HepG2 (cell line): ENCODE data around the gene CPT1A. TPM values are rescaled to one million over a fixed set of nuclear protein-coding genes. Genes with fewer than 3 reads are reported as not detected.

Experiments
- ATAC-seq: fragments of 200-7000 bp; cut with Tn5 transposase; 3 replicates; pipeline ENCODE4 v1.9.1; 2020; ENCODE audit warnings: mild to moderate bottlenecking, moderate library complexity
- BruUV-seq: library from RNA; stranded (reverse); fragments of 400-500 nt; replicated peaks from 2 replicates; lab custom pipeline; 2021; lab: Mats Ljungman, UMichigan
- CTCF ChIA-PET: fragments of 300-600 bp; formaldehyde crosslinking; extraction: SDS; loops from one replicate; lab custom pipeline; 2021; ENCODE audit warnings: low total read pairs, inconsistent platforms, low intra/inter-chr PET ratio; lab: Yijun Ruan, JAX
- POLR2A ChIA-PET: fragments of 350-600 bp; sonication (Branson Sonifier 250); formaldehyde crosslinking; loops from one replicate; lab custom pipeline; 2020; ENCODE audit warnings: antibody characterized with exemption, inconsistent platforms; lab: Yijun Ruan, JAX
- DNase-seq: peaks from one replicate; pipeline ENCODE4 v3.0.0-alpha.2; 2015; ENCODE audit warnings: low spot score
- FAIRE-seq: peaks from 3 replicates; lab custom pipeline; 2011; peaks lifted over from hg19 to GRCh38; lab: Jason Lieb, UNC
- H2AFZ ChIP-seq: one replicate; pipeline ENCODE4 v1.6.1; 2011; ENCODE audit warnings: low read length, inconsistent platforms
- H3K27ac ChIP-seq: fragments of 300-600 bp; 3 replicates; pipeline ENCODE4 v1.8.0; 2011; ENCODE audit warnings: mixed run types, mild to moderate bottlenecking, mixed read lengths, low read length, inconsistent platforms; ENCODE audit not compliant: insufficient read depth; ENCODE audit errors: extremely low read length
- H3K27me3 ChIP-seq, 2 experiments: fragments of 200-600 bp in 1 of 2; 2 replicates in 1 of 2; 3 replicates in 1 of 2; pipeline versions ENCODE4 v1.6.0 to v1.8.0; 2011; ENCODE audit warnings: low read length in 2 of 2, mild to moderate bottlenecking in 2 of 2, moderate library complexity in 2 of 2, inconsistent platforms in 1 of 2; ENCODE audit not compliant: insufficient read depth in 2 of 2, control insufficient read depth in 1 of 2
- H3K36me3 ChIP-seq, 2 experiments: fragments of 200-600 bp in 1 of 2; replicated peaks in 1 of 2; 2 replicates in 1 of 2; 3 replicates in 1 of 2; pipeline versions ENCODE4 v1.5.1 to v1.8.0; 2011; ENCODE audit warnings: low read length in 2 of 2, inconsistent platforms in 1 of 2; ENCODE audit not compliant: insufficient read depth in 2 of 2, control insufficient read depth in 1 of 2
- H3K4me1 ChIP-seq: 2 replicates; pipeline ENCODE4 v1.5.1; 2012; ENCODE audit warnings: low read length, inconsistent platforms; ENCODE audit not compliant: insufficient read depth
- H3K4me2 ChIP-seq: 2 replicates; pipeline ENCODE4 v1.6.0; 2011; ENCODE audit warnings: low read depth, low read length, inconsistent platforms
- H3K4me3 ChIP-seq, 3 experiments: fragments of 200-600 bp in 1 of 3; sonication (generic), shearing (Covaris generic) in 1 of 3; replicated peaks in 1 of 3; 2 replicates each; pipeline ENCODE4 v1.5.1; 2011 to 2016; ENCODE audit warnings: low read length in 3 of 3, inconsistent platforms in 2 of 3, low read depth in 2 of 3, mild to moderate bottlenecking in 2 of 3, control low read depth in 1 of 3, mixed read lengths in 1 of 3; ENCODE audit not compliant: insufficient read depth in 1 of 3
- H3K79me2 ChIP-seq: one replicate; pipeline ENCODE4 v1.6.1; 2011; ENCODE audit warnings: low read length, inconsistent platforms; ENCODE audit not compliant: insufficient read depth
- H3K9ac ChIP-seq: 2 replicates; pipeline ENCODE4 v1.6.0; 2011; ENCODE audit warnings: mild to moderate bottlenecking, low read depth, low read length, inconsistent platforms; ENCODE audit not compliant: insufficient read depth
- H3K9me3 ChIP-seq: 2 replicates; pipeline ENCODE4 v1.5.1; 2012; ENCODE audit warnings: mild to moderate bottlenecking, low read length
- H4K20me1 ChIP-seq: 2 replicates; pipeline ENCODE4 v1.6.0; 2011; ENCODE audit warnings: inconsistent platforms, mild to moderate bottlenecking, low read length, moderate library complexity; ENCODE audit not compliant: insufficient read depth
- CCAR2 ChIP-seq: fragments of 200-400 bp; formaldehyde crosslinking; optimal IDR thresholded peaks from 2 replicates; pipeline ENCODE3; 2018; ENCODE audit warnings: low read depth, mild to moderate bottlenecking, low read length, moderate library complexity
- EEA1 ChIP-seq: sonication (generic); formaldehyde crosslinking; IDR thresholded peaks from 2 replicates; pipeline ENCODE4 v1.5.1; 2020; ENCODE audit warnings: mild to moderate bottlenecking, missing genetic modification reagents, borderline replicate concordance
- HNRNPLL ChIP-seq: fragments of 200-400 bp; formaldehyde crosslinking; IDR thresholded peaks from 2 replicates; pipeline ENCODE4 v1.6.1; 2017; ENCODE audit warnings: mild to moderate bottlenecking, low read depth, low read length; ENCODE audit not compliant: poor library complexity, severe bottlenecking
- ISL2 ChIP-seq: sonication (generic); formaldehyde crosslinking; IDR thresholded peaks from 2 replicates; pipeline ENCODE4 v1.5.0; 2020; ENCODE audit warnings: missing genetic modification reagents
- MTA3 ChIP-seq: sonication (generic); formaldehyde crosslinking; IDR thresholded peaks from 2 replicates; pipeline ENCODE4 v1.4.0; 2020; ENCODE audit warnings: missing genetic modification reagents
- RARA ChIP-seq: IDR thresholded peaks from 2 replicates; pipeline ENCODE4 v1.6.1; 2016; ENCODE audit warnings: missing genetic modification reagents, missing compliant biosample characterization
- RFXANK ChIP-seq: IDR thresholded peaks from 2 replicates; pipeline ENCODE4 v1.6.1; 2016
- TCF7 ChIP-seq: sonication (generic); IDR thresholded peaks from 2 replicates; pipeline ENCODE4 v1.6.1; 2016; ENCODE audit warnings: antibody characterized with exemption, low read depth
- ZNF12 ChIP-seq: sonication (generic); formaldehyde crosslinking; IDR thresholded peaks from 2 replicates; pipeline ENCODE4 v1.5.0; 2020; ENCODE audit warnings: missing genetic modification reagents
- ZNF598 ChIP-seq: sonication (generic); formaldehyde crosslinking; IDR thresholded peaks from 2 replicates; pipeline ENCODE4 v1.5.1; 2020; ENCODE audit warnings: mild to moderate bottlenecking, missing genetic modification reagents, borderline replicate concordance
- ZNF619 ChIP-seq: sonication (generic); formaldehyde crosslinking; IDR thresholded peaks from 2 replicates; pipeline ENCODE4 v1.4.0; 2020; ENCODE audit warnings: mild to moderate bottlenecking, missing genetic modification reagents
- ZNF772 ChIP-seq: sonication (generic); formaldehyde crosslinking; IDR thresholded peaks from 2 replicates; pipeline ENCODE4 v1.5.0; 2020; ENCODE audit warnings: mild to moderate bottlenecking, missing genetic modification reagents
- ZNF83 ChIP-seq: sonication (generic); formaldehyde crosslinking; IDR thresholded peaks from 2 replicates; pipeline ENCODE4 v1.4.0; 2020; ENCODE audit warnings: missing genetic modification reagents, mild to moderate bottlenecking, borderline replicate concordance
- ZNF883 ChIP-seq: sonication (generic); formaldehyde crosslinking; IDR thresholded peaks from 2 replicates; pipeline ENCODE4 v1.5.1; 2020; ENCODE audit warnings: mild to moderate bottlenecking, missing genetic modification reagents; ENCODE audit errors: not compliant biosample characterization
- WGBS: methylation state at CpG from one replicate; pipeline ENCODE4 v1.1.6; 2017; ENCODE audit warnings: low lambda C conversion rate; 5-methylcytosine and 5-hydroxymethylcytosine counted together
- in situ Hi-C: cut with HindIII; loops from 2 replicates; pipeline ENCODE4 v1.10.0; 2017; ENCODE audit warnings: low pct_unique_long_range_greater_than_20kb; ENCODE audit not compliant: extremely low pct_ligation_motif_present
- intact Hi-C: fragments of 100-400 bp; cut with micrococcal nuclease; formaldehyde crosslinking; loops from one replicate; pipeline ENCODE4 v1.10.0; 2022; ENCODE audit not compliant: unreplicated experiment
- polyA plus RNA-seq, 8 experiments: library from polyadenylated mRNA; depleted of rRNA in 3 of 8; stranded (reverse) in 7 of 8; unstranded in 1 of 8; fragments of >200 nt; fragmentation: Illumina TruSeq in 4 of 8; extraction: Trizol in 4 of 8; gene quantifications; 2 replicates each; pipeline versions ENCODE4 v1.2.1 to v1.2.3, GENCODE V29; 2011 to 2016; ENCODE audit warnings: low read depth in 4 of 8, missing spikeins in 1 of 8, mixed read lengths in 1 of 8; ENCODE audit not compliant: insufficient read depth in 1 of 8
- total RNA-seq, 5 experiments: library from RNA; depleted of rRNA; stranded (reverse); fragments of >200 nt; fragmentation: Illumina TruSeq; extraction: Trizol; gene quantifications; 2 replicates each; pipeline ENCODE4 v1.2.3, GENCODE V29; 2016; ENCODE audit warnings: low read depth in 1 of 5
- TF ChIP-seq, protein P1 (sequence below): sonication (generic); formaldehyde crosslinking; IDR thresholded peaks from 2 replicates; pipeline ENCODE4 v1.4.0; 2020; ENCODE audit warnings: mild to moderate bottlenecking, missing genetic modification reagents
- TF ChIP-seq, protein P2 (sequence below): sonication (generic); formaldehyde crosslinking; IDR thresholded peaks from 2 replicates; pipeline ENCODE4 v1.8.0; 2022; ENCODE audit warnings: mild to moderate bottlenecking, missing genetic modification reagents, moderate library complexity

Gene CPT1A
- total and polyA plus RNA-seq, 2 of the 13 experiments (the other 11 are each of a cell fraction or from before 2014, with no cell fraction given): 7.0 to 7.1 TPM

GRCh38 chr11:68792400-68792966 is 49.2 kb downstream of the CPT1A start:
- Histone ChIP-seq H3K4me2 (no peak overlapping the region), H3K9ac (no peak overlapping the region), H3K36me3 (peaks cover 0 to 7% of the 10 kb centered on the region in 2 experiments; a peak in 2 of 5 replicates), H3K79me2 (no peaks in the 10 kb centered on the region), H3K27me3 (no peaks in the 10 kb centered on the region)
- 95% methylated on average over 18 of the region's 18 CpGs for WGBS
- POLR2A ChIA-PET: no interaction called here
- no TSS peak for BruUV-seq
- in situ Hi-C loops: no loop called here
- no peak for FAIRE-seq
- no peak for DNase-seq
- TF ChIP-seq ISL2 (CRISPR knock-in tag) (no peak), RFXANK (CRISPR knock-in tag) (no peak), ZNF619 (CRISPR knock-in tag) (no peak), ZNF598 (CRISPR knock-in tag) (no peak), ZNF883 (CRISPR knock-in tag) (no peak), HNRNPLL (no peak), MTA3 (CRISPR knock-in tag) (no peak), ZNF83 (CRISPR knock-in tag) (no peak), ZNF12 (CRISPR knock-in tag) (no peak), ZNF772 (CRISPR knock-in tag) (no peak), TCF7 (no peak), RARA (no peak), CCAR2 (no peak), EEA1 (no peak)
- TF ChIP-seq, protein P1, sequence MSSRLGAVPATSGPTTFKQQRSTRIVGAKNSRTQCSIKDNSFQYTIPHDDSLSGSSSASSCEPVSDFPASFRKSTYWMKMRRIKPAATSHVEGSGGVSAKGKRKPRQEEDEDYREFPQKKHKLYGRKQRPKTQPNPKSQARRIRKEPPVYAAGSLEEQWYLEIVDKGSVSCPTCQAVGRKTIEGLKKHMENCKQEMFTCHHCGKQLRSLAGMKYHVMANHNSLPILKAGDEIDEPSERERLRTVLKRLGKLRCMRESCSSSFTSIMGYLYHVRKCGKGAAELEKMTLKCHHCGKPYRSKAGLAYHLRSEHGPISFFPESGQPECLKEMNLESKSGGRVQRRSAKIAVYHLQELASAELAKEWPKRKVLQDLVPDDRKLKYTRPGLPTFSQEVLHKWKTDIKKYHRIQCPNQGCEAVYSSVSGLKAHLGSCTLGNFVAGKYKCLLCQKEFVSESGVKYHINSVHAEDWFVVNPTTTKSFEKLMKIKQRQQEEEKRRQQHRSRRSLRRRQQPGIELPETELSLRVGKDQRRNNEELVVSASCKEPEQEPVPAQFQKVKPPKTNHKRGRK (CRISPR knock-in tag): no peak
- TF ChIP-seq, protein P2, sequence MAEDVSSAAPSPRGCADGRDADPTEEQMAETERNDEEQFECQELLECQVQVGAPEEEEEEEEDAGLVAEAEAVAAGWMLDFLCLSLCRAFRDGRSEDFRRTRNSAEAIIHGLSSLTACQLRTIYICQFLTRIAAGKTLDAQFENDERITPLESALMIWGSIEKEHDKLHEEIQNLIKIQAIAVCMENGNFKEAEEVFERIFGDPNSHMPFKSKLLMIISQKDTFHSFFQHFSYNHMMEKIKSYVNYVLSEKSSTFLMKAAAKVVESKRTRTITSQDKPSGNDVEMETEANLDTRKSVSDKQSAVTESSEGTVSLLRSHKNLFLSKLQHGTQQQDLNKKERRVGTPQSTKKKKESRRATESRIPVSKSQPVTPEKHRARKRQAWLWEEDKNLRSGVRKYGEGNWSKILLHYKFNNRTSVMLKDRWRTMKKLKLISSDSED (CRISPR knock-in tag): no peak
- TF ChIP-seq, all 625 proteins: peak for 0
- Histone ChIP-seq H3K9me3 (no peaks in the 10 kb centered on the region), H4K20me1 (no peaks in the 10 kb centered on the region), H3K4me1 (no peaks in the 10 kb centered on the region), H3K4me3 (no peak overlapping the region), H3K27ac (no peak overlapping the region), H2AFZ (no peak overlapping the region)
- no peak for ATAC-seq
- intact Hi-C loops: no loop called here
- CTCF ChIA-PET: no interaction called here
